Measurements from ENCODE around the gene GYPE.
"Not testable (repeated sequence)": the region's sequence is repeated elsewhere in the genome, so short reads cannot be mapped to it uniquely, and the experiment has no call there.

Gene GYPE

DNA sequence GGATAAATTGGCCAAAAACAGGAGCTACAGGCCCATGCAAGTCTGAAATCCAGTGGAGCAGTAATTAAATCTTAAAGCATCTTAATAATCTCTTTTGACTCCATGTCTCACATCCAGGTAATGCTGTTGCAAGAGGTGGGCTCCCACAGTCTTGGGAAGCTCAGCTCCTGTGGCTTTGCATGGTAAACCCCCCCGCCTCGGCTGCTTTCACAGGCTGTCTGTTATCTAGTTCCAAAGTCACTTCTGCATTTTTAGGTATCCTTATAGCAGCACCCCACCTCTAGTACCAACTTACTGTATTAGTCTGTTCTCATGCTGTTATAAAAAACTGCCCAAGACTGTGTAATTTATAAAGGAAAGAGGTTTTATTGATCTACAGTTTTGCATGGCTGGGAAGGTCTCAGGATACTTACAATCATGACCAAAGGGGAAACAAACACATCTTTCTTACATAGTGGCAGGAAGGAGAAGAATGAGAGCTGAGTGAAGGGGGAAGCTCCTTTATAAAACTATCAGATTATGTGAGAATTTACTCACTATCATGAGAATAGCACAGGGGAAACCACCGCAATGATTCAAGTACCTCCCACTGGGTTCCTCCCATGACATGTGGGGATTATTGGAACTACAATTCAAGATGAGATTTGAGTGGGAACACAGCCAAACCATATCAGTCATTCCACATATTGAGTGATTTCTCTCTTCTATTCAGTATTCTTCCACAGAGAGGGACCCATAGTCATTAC is 34.7 kb downstream of the GYPE start:
- DNase-seq, result not testable (repeated sequence)

DNA sequence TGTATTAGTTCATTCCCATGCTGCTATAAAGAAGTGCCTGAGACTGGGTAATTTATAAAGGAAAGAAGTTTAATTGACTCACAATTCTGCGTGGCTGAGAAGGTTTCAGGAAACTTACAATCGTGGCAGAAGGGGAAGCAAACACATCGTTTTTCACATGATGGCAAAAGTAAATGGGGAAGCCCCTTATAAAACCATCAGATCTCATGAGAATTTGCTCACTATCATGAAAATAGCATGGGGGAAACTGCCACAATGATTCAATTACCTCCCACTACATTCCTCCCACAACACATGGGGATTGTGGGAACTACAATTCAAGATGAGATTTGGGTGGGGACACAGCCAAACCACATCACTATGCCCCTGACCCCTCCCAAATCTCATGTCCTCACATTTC is 35.4 kb downstream of the GYPE start:
- not testable (repeated sequence) for DNase-seq

DNA sequence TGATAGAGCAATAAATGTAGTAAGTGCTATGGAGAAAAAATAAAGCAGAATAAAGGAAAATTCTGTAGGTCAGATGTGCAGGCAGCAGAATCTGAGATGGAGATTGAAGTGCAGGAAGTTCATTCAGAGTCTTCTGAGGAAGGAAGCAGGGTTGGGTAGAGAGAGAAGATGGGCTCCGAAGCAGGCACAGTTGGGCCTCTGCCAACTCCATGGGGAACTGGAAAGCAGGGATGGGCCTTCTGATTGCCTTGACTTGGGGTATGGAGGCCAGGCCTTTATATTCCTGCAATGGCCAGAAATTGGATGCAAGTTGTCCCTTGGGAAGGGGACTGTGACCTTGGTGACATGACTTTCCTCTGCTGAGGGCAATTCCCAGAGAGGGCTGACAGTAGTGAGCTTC is 42.6 kb downstream of the GYPE start:
- not testable (repeated sequence) for DNase-seq

DNA sequence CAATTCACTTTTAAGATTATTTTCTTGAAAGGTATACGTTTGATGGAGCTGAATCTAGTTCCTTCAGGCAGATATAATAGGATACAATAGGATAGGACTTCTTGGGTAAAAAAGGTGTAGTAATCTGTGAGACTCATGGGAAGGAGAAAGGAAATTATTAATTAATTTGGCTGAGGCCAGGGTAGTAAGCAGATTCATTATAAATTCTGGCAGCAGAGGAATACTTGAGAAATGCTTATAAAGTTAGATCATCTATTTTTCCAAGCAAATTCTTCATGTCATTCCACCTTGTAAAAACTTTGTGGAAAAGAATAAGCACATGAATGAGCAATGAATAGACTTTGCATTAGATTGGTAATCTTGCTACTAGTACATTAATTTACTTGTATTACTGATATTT is 46.9 kb downstream of the GYPE start:
- no peak for DNase-seq

DNA sequence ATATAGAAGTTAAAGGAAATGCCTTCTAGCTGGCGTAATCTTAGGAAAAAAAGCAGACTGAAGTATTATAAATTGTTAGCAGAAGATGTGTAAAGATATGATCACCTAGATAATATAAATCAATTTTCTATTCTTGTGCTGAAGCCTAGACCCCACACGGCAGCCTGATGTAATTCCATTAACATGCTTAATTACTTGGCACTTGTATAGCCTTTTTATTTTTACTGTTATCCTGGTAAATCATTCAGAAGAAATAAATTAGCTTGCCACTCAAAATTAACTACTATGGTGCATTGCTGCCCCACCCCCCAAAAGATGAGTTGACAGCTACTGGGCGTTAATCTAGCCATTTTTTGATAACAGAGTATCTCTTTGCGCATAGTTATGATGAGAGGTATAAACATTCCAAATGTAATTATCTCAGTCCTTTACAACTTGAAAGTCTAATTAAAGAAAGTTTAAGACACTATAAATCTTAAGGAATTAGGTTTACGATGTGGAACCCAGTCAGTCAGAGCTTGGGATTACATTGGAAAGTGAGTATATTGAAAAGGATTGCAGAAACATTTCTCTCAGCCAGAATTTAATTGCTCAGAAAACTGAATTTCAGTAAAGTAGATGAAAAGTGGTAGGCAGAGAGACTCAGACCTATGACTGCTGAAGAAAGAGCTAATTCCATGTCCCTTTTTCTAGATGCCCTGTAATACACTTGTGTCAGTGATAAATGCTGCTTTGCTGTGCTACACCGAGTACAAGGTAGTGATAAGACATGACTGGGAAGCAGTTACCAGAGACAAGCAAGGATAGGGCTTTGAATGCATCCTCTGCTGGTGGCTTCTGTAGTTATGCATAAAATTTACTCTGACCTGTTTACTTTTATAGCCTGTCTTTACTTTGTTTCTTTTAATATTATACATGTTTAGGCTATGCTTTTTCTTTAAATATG is 47.7 kb downstream of the GYPE start:
- DNase-seq, result not testable (repeated sequence)

DNA sequence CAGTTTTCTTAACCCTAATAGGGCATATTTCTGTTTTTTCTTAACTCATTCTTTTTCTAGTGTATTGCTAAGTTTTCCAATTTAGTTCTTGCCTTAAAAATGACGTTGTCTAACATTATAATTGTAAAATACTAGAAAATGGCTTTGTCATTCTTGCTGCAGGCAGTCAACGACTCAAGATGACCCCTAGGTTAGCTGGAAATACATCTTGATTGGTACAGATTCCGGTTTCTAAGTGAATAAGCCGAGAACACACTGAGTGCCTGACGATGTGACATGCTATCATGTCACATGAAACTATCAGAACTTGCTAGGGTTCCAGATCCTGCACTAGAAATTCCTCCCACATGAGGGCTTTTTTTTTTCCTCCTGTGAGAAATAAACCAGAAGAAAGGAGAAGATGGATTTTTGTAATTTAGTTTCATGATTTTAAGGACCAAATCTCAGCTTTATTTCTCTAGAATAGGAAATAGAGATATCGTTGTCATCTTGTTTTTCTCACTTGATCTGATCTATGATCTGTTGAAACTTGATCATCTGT is 49.3 kb downstream of the GYPE start:
- DNase-seq, result not testable (repeated sequence)

DNA sequence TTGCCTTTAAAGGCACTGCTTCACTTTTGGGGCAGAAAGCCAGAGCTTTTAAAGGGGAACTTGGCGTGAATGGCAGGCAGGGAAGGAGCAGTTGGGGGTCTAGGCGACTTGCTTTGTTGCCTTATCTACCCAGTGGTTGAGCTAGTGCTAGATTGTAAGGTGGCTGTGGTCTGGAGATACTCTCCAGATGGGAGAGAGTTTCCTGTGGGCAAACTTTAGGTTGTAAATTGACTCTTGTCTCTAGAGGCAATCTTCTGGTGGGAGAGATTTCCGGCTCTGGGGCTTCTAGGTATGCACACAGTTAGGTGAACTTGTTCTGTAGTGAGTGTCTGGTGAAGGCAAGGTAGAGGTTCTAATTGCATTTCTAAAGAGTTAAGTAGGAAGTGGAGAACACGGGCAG is 50.7 kb downstream of the GYPE start:
- not testable (repeated sequence) for DNase-seq

DNA sequence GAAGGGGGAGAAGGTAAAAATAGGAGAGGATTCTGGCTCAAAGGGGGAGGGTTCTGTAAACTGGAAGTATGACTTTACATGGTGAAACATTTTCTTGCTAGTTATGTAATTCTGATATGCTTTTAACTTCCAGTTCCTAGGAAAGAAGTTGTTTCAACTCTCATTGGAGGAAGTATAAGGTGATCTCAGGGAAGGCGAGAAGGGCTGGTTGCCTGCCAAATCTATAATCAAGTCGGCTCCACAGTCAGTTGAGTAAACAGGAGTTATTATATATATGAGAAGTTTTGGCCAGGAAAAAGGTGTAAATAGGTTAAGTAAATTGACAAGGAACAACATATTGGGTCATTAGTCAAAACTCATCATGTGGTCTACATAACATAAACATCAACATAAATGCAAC is 56.1 kb downstream of the GYPE start:
- DNase-seq, result not testable (repeated sequence)

DNA sequence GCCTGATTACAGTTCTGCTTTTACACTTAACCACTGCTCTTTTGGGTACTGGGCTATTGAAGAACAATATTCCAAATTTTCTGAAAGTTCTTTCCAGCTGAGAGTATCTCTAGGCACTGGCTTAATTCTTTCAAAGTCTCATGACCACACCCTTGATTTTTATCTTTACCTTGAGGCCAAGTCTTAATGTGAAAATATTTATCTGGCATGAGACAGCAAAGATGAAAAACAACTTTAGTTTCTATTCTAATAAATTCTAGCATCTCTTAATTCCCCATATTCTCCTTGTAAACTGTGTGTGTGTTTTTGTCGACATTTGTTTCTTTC is 61.9 kb downstream of the GYPE start:
- not testable (repeated sequence) for DNase-seq

DNA sequence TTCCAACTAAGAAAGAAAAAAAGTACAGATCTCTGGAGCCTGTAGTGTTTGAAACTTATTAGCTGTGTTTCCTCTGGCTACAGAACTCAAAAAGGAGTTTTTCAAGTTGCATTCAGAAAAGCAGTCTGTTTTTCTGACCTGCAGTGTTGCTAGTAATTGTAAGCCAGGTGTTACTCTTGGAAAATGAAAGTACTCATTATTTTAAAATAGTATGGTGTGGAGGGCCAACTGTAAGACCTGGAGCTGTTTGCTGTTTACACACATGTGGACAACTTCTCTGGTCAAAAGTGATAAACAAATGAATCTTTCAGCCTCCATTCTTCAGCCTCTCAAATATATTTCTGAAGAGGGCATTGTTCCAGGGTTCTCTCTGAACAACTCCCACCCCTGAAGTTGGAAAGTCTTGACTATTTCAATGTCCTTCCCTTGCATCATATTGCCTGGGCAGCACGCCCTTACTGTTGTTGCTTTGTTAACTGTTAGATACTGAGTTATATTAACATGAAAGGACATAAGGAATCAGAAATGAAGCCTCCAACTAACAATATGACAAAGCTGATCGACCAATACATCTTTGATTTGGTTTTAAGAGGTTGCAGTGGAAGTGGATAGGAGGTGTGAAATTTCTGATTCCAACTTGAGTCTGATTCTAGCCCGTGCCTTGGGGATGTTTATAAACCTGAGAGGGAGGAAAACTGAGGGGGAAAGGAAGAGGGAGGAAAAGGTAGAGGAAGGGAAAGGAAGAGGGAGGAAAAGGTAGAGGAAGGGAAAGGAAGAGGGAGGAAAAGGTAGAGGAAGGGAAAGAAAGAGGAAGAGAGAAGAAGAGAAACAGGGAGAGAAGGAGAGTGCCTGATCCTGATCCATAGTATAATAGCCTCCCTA is 62.5 kb downstream of the GYPE start:
- not testable (repeated sequence) for DNase-seq

DNA sequence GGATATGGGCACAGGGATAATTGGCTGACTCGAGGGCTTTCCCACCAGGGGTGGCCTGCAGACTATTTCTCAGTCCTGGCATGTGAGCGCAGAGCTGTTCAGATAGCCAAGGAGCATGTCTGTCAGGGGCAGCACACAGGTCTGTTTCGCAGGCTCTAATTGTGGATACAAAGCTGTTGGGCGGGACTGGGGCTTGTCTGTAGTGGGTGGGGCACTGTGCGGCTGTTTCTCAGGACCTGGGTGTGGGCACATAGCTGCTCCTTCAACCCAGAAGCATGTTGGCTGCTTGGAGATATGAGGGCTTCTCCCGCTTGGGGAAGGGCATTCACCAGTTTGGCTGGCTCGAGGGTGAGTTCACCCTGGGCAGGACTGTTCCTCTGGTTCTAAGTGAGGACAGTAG is 65.9 kb downstream of the GYPE start:
- DNase-seq, result not testable (repeated sequence)

DNA sequence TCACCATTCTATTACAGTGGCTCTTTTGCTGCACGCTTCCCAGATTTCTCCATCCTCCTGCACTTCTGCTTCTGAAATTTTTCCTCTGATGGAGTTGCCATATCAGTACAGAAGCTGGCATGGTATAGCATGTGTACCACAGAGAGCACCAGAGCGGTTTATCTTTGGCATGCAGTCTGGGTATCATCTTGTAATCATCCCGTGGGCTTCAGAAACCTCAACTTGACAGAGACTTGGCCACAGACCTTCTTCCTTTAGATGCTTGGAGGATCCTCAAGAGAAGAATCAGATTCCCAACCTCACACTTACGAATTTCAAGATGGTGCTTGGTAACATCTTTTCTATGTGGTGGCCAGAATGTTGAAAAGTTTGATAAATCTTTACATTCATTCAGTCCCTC is 71.2 kb downstream of the GYPE start:
- DNase-seq, result not testable (repeated sequence)

DNA sequence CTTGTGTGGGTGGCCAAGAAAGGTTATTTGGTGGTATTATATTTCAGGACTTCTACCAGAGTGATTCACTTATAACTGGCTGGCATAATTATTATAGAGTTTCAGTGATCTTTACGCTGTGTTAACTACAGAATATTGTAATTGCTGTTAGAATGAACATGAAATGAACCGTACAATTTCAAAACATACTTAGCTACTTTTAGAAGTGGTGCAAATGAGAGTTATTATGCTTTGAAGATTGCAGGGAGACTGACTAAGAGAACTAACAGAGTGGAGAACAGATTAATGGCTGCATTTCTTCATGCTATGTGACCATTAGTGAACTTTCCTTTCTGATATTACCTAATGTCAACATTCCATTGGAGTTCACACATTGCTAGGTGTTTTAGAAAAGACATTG is 71.7 kb downstream of the GYPE start:
- DNase-seq, result not testable (repeated sequence)

DNA sequence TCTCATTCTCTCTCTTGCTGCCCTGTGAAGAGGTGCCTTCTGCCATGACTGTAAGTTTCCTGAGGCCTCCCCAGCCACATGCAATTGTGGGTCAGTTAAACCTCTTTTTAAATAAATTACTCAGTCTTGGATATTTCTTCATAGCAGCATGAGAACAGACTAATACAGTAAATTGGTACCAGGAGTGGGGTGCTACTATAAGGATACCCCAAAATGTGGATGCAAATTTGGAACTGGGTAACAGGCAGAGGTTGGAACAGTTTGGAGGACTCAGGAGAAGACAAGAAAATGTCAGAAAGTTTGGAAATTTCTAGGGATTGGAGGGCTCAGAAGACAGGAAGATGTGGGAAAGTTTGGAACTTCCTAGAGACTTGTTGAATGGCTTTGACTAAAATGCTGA is 74.8 kb downstream of the GYPE start:
- not testable (repeated sequence) for DNase-seq

DNA sequence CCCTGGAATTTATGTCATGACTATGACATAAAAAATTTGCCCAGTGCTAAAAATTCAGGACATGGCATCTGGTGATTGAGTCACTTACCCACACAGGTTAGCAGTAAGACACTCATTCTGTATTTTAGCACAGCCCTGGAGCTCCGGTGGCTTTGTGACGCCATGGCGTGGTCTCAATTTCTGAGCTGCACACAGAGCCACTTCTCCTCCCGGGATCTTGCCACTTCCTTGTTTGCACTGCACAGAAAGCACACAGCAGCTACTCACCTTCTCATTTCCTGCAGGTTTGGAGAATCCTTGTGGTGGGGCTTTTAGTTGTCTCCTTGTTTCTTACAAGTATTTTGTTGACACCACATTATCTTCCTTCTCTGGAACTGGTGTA is 76.1 kb downstream of the GYPE start:
- not testable (repeated sequence) for DNase-seq
